Gastroesophageal sphincter (tissue), 4 donors: ENCODE data around the gene LAMA5. TPM values are rescaled to one million over a fixed set of nuclear protein-coding genes. Genes with fewer than 3 reads are reported as not detected.

ENCODE experiments used
- ATAC-seq: fragments of 150-250 bp; one replicate; pipeline ENCODE4 v1.9.1; 2016; ENCODE audit warnings: mild to moderate bottlenecking, moderate library complexity
- H3K27ac ChIP-seq, 4 donors: fragments of 200-600 bp; sonication (generic) in 3 of 4; 1 replicate in 3 of 4; 2 replicates in 1 of 4; pipeline ENCODE4 v1.5.1; 2016 to 2019
- H3K27me3 ChIP-seq: fragments of 200-600 bp; sonication (generic); one replicate; pipeline ENCODE4 v1.5.1; 2019
- H3K36me3 ChIP-seq, 2 donors: fragments of 200-600 bp; sonication (generic); one replicate each; pipeline ENCODE4 v1.5.1; 2019; ENCODE audit warnings: control low read depth in 1 of 2
- H3K4me1 ChIP-seq, 3 donors: fragments of 200-600 bp; sonication (generic); 1 replicate in 2 of 3; 2 replicates in 1 of 3; pipeline ENCODE4 v1.5.1; 2016 to 2019; ENCODE audit warnings: control low read depth in 2 of 3
- H3K4me3 ChIP-seq, 2 donors: fragments of 200-600 bp; sonication (generic); one replicate each; pipeline ENCODE4 v1.5.1; 2019; ENCODE audit warnings: mild to moderate bottlenecking in 1 of 2, moderate library complexity in 1 of 2
- H3K9me3 ChIP-seq, 3 donors: fragments of 200-600 bp; sonication (generic); one replicate each; pipeline ENCODE4 v1.5.1; 2017 to 2019; ENCODE audit warnings: control low read depth in 2 of 3
- EP300 ChIP-seq: sonication (generic); formaldehyde crosslinking; IDR thresholded peaks from one replicate; pipeline ENCODE4 v1.6.1; 2017; ENCODE audit warnings: antibody characterized with exemption, mild to moderate bottlenecking
- POLR2A ChIP-seq, 2 donors: fragments of 450-650 bp; IDR thresholded peaks; one replicate each; pipeline ENCODE4 v1.6.1; 2017; ENCODE audit warnings: antibody characterized with exemption in 2 of 2, mild to moderate bottlenecking in 2 of 2, moderate library complexity in 1 of 2
- POLR2AphosphoS5 ChIP-seq: sonication (generic); formaldehyde crosslinking; IDR thresholded peaks from one replicate; pipeline ENCODE4 v1.6.1; 2017; ENCODE audit warnings: antibody characterized with exemption
- WGBS, 2 donors: methylation state at CpG; one replicate each; pipeline ENCODE4 v1.1.5; 2018; ENCODE audit warnings: low coverage in 1 of 2; 5-methylcytosine and 5-hydroxymethylcytosine counted together
- total RNA-seq, 4 donors: library from RNA; depleted of rRNA; stranded (reverse); fragments of >200 nt; gene quantifications; one replicate each; pipeline ENCODE4 v1.1.0, GENCODE V29; 2016
- TF ChIP-seq, protein P1 (sequence below), 4 experiments: fragments of 200-600 bp in 2 of 4; fragments of 450-650 bp in 2 of 4; sonication (generic) in 1 of 4; IDR thresholded peaks; one replicate each; pipeline ENCODE4 v1.5.1; 2017 to 2019; ENCODE audit warnings: antibody characterized with exemption in 4 of 4, mild to moderate bottlenecking in 2 of 4, moderate library complexity in 2 of 4

The LAMA5 gene
- total RNA-seq, 4 donors from 2014 or later: 58.6 to 259 (median 172) TPM

DNA sequence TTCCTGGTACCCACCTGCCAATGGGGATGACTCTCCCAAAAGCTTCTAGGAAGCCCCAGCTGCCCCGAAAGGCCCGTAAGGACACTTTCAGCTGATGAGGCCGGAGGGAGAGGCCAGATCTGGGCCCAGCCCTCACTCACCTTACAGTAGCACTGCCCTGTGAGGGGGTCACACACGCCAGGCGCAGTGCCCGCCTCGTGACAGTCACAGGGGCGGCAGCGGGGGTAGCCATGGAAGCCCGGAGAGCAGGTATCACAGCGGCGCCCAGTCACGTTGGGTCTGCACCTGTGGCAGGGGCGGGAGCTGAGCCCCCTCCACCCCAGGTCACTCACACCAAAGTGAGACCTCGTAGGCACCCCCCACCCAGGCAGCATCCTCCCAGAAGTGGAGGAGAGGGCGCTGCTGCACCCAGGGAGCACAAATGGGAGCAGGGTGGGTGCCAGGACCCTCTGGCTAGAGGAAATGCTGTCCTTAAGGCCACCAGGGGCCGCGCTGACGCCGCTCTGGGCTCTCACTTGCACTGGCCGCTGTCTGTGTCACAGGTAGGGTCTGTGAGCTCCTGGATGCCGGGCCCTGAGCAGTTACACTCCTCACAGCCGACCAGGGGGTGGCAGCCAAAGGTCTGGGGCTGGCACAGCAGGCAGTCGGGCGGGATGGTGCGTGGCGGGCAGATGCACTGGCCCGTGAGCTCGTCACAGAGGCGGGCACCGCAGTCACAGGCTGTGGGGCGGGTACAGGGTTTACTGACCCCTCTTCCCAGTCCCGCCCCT, 39.2 kb downstream of the LAMA5 start:
- Histone ChIP-seq H3K27me3 (no peaks in the 10 kb centered on the region), H3K4me3 (no peak overlapping the region), H3K9me3 (no peaks in the 10 kb centered on the region), H3K36me3 (peaks cover 0 to 100% of the 10 kb centered on the region in 2 donors), H3K4me1 (no peaks in the 10 kb centered on the region), H3K27ac (no peak overlapping the region)
- TF ChIP-seq POLR2A (IDR thresholded peaks at IDR 0.05) (no peak), POLR2AphosphoS5 (no peak), EP300 (no peak)
- TF ChIP-seq, protein P1, sequence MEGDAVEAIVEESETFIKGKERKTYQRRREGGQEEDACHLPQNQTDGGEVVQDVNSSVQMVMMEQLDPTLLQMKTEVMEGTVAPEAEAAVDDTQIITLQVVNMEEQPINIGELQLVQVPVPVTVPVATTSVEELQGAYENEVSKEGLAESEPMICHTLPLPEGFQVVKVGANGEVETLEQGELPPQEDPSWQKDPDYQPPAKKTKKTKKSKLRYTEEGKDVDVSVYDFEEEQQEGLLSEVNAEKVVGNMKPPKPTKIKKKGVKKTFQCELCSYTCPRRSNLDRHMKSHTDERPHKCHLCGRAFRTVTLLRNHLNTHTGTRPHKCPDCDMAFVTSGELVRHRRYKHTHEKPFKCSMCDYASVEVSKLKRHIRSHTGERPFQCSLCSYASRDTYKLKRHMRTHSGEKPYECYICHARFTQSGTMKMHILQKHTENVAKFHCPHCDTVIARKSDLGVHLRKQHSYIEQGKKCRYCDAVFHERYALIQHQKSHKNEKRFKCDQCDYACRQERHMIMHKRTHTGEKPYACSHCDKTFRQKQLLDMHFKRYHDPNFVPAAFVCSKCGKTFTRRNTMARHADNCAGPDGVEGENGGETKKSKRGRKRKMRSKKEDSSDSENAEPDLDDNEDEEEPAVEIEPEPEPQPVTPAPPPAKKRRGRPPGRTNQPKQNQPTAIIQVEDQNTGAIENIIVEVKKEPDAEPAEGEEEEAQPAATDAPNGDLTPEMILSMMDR (IDR thresholded peaks at IDR 0.05): no peak
- ATAC-seq: no peak
- 84% methylated on average over 6 of the region's 33 CpGs; no CpG with 5 or more reads in 1 of the 2 donors for WGBS, 2 donors

DNA sequence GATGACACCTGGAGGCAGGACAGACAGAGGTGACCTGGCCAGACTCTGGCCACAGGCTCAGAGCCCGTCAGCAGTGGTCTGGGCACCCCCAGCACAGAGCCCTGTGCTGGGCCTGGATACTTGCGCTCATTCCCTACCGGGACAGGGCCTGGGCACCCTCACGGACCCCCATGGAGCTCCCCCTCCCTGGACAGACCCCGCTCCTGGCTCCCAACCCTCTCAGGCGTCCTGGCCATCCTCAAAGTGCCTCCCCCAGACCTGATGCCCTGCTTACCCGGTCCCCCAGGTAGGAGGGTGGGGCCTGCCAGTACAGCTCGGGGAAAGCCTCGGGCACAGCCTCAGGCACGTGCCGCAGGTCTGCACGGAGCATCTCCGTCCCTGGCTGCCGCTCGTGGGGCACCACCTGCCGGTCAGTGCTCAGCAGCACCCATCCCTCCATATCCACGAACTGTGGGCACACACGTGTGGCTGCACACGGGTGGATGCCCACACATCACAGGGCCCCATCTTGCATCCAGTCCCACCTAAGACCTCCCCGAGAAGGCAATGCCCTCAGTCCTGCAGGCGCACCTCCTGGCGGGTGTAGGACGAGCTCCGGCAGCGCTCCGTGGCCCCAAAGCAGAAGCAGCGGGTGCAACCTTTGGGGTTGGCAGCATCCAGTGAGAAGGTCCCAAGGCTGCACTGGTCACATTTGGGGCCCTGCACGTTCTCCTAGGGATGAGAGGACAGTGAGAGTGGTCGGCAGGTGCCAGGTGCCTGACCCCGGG, 40.0 kb downstream of the LAMA5 start:
- no peaks in the 10 kb centered on the region for H3K27me3 ChIP-seq
- TF ChIP-seq POLR2A (IDR thresholded peaks at IDR 0.05) (no peak), EP300 (no peak), POLR2AphosphoS5 (no peak)
- TF ChIP-seq, protein P1 (IDR thresholded peaks at IDR 0.05): no peak
- peaks cover 0 to 3% (median 0%) of the 10 kb centered on the region in 3 donors for H3K4me1 ChIP-seq
- ATAC-seq: no peak
- WGBS, 2 donors: no CpG with 5 or more reads among the region's 30 CpGs
- no peaks in the 10 kb centered on the region for H3K9me3 ChIP-seq
- H3K27ac ChIP-seq: no peak overlapping the region
- peaks cover 0 to 100% of the 10 kb centered on the region in 2 donors for H3K36me3 ChIP-seq
- H3K4me3 ChIP-seq: no peak overlapping the region

DNA sequence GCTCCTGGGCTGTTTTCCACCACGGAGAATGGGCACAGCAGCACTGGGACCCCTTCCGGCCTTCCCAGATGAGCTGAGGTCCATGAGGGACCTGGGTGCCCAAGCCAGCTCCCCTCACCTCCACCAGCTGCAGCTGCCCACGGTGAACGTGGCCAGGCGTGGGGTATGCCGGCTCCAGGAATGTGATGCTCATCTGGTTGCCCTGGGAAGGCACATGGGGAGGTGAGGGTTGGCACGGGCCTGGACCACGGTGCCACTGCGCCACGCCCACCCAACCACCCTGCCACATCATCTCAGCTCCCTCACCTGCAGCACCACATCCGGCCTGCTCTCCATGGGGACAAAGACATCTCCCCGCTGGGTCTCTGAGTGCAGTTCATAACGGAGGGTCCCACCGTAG, 40.6 kb downstream of the LAMA5 start:
- Histone ChIP-seq H3K27ac (no peak overlapping the region), H3K9me3 (no peaks in the 10 kb centered on the region), H3K4me1 (peaks cover 0 to 8% (median 0%) of the 10 kb centered on the region in 3 donors), H3K4me3 (no peak overlapping the region), H3K36me3 (peaks cover 0 to 100% of the 10 kb centered on the region in 2 donors), H3K27me3 (no peaks in the 10 kb centered on the region)
- 83% methylated on average over 2 of the region's 14 CpGs; no CpG with 5 or more reads in 1 of the 2 donors for WGBS, 2 donors
- no peak for ATAC-seq
- no peak for TF ChIP-seq POLR2A (IDR thresholded peaks at IDR 0.05)
- no peak for TF ChIP-seq EP300
- no peak for TF ChIP-seq POLR2AphosphoS5
- TF ChIP-seq, protein P1 (IDR thresholded peaks at IDR 0.05): no peak

DNA sequence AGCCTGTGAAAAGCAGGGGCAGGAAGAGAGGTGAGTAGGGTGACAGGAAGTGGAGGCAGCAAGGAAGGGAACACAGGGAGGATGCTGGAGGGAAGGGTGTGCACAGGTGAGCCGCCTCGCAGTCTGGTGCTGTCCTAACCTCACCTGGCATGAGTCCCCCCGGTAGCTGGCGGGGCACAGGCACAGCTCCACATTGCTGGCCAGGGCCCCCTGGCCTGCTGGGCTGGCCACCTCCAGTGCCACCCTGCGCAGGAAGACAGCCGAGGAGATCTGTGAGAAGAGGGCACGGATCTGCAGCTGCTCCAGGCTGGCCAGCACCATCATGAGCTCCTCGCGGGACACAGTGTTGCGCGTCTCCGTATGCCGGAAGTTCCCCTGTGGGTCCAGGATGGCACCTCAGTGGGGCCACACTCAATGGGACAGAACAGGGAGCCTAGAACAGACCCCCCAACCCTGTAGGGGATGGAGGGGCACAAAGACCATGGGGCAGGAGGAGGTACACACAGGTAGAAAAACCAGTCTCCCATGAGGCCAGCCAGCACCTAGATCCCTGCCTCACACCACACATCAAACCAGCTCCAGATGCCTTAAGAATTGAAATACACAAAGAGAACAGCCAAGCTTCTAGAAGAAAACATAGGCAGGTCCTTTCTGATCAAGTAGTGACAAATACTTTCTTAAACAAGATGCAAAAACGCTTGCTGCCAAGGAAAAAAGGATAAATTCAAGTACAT, 41.8 kb downstream of the LAMA5 start:
- H3K4me1 ChIP-seq: peaks cover 0 to 14% (median 0%) of the 10 kb centered on the region in 3 donors
- TF ChIP-seq EP300 (no peak), POLR2AphosphoS5 (no peak), POLR2A (IDR thresholded peaks at IDR 0.05) (no peak)
- TF ChIP-seq, protein P1 (IDR thresholded peaks at IDR 0.05): no peak
- WGBS, 2 donors: 81 to 93% methylated on average over 5 to 7 of the region's 14 CpGs
- no peak for ATAC-seq
- peaks cover 0 to 94% of the 10 kb centered on the region in 2 donors for H3K36me3 ChIP-seq
- no peak overlapping the region for H3K4me3 ChIP-seq
- H3K27ac ChIP-seq: no peak overlapping the region
- no peaks in the 10 kb centered on the region for H3K9me3 ChIP-seq
- no peaks in the 10 kb centered on the region for H3K27me3 ChIP-seq
